NB4 (cell line): Measurements from ENCODE around the gene SPSB1.

Experiments
- DNase-seq: peaks from one replicate; pipeline ENCODE4 v3.0.0; 2010; ENCODE audit warnings: low read depth
- H3K4me3 ChIP-seq: one replicate; pipeline ENCODE4 v1.5.1; 2011; ENCODE audit warnings: mild to moderate bottlenecking, low read depth, low read length, moderate library complexity
- CTCF ChIP-seq: IDR thresholded peaks from one replicate; pipeline ENCODE4 v1.5.1; 2012; ENCODE audit warnings: low read depth, low read length
- MAX ChIP-seq: IDR thresholded peaks from 2 replicates; pipeline ENCODE4 v1.6.1; 2011; ENCODE audit warnings: low read depth, low read length
- MYC ChIP-seq: IDR thresholded peaks from 2 replicates; pipeline ENCODE4 v1.6.1; 2011; ENCODE audit warnings: low read depth, low read length
- POLR2A ChIP-seq: IDR thresholded peaks from 2 replicates; pipeline ENCODE4 v1.6.1; 2011; ENCODE audit warnings: mild to moderate bottlenecking; ENCODE audit not compliant: insufficient read length; ENCODE audit errors: extremely low read depth

SPSB1 gene

GRCh38 chr1:9316080-9316444, 23.4 kb downstream of the SPSB1 start:
- DNase-seq: no peak
- H3K4me3 ChIP-seq: no peak overlapping the region
- TF ChIP-seq MAX (no peak), POLR2A (no peak), CTCF (no peak), MYC (no peak)

GRCh38 chr1:9316512-9316911, 23.8 kb downstream of the SPSB1 start:
- H3K4me3 ChIP-seq: no peak overlapping the region
- no peak for TF ChIP-seq POLR2A
- no peak for TF ChIP-seq CTCF
- no peak for TF ChIP-seq MAX
- TF ChIP-seq MYC: no peak
- DNase-seq: no peak

GRCh38 chr1:9317072-9317471, 24.4 kb downstream of the SPSB1 start:
- H3K4me3 ChIP-seq: no peak overlapping the region
- DNase-seq: no peak
- TF ChIP-seq MAX (no peak), CTCF (no peak), MYC (no peak), POLR2A (no peak)

- TF ChIP-seq MYC (no peak), POLR2A (no peak), CTCF (no peak), MAX (no peak)
- no peak for DNase-seq
- no peak overlapping the region for H3K4me3 ChIP-seq
Measured at GRCh38 chr1:9317591-9318417, 25.1 kb downstream of the SPSB1 start.

GRCh38 chr1:9319208-9319788, 26.6 kb downstream of the SPSB1 start:
- TF ChIP-seq CTCF (no peak), MAX (no peak), MYC (no peak), POLR2A (no peak)

More at GRCh38 chr1:9319208-9319788, 26.6 kb downstream of the SPSB1 start:
- DNase-seq: no peak
- no peak overlapping the region for H3K4me3 ChIP-seq
